Transverse colon (tissue), 4 donors: ENCODE results near the gene CIAO3.

Source experiments
- EP300 ChIP-seq: sonication (generic); formaldehyde crosslinking; IDR thresholded peaks from one replicate; pipeline ENCODE4 v1.6.1; 2017; ENCODE audit warnings: antibody characterized with exemption, low read depth
- POLR2A ChIP-seq: fragments of 450-650 bp; IDR thresholded peaks from one replicate; pipeline ENCODE4 v1.6.1; 2016; ENCODE audit warnings: antibody characterized with exemption, mild to moderate bottlenecking, moderate library complexity
- POLR2AphosphoS5 ChIP-seq, 3 donors: sonication (generic); formaldehyde crosslinking; IDR thresholded peaks; one replicate each; pipeline ENCODE4 v1.6.1; 2016; ENCODE audit warnings: antibody characterized with exemption in 3 of 3
- TF ChIP-seq, protein P1 (sequence below), 5 experiments: fragments of 200-600 bp in 3 of 5; fragments of 450-650 bp in 2 of 5; sonication (generic) in 3 of 5; IDR thresholded peaks; 1 replicate in 2 of 5; 2 replicates in 3 of 5; pipeline ENCODE4 v1.5.1; 2016 to 2017; ENCODE audit warnings: antibody characterized with exemption in 5 of 5, inconsistent platforms in 3 of 5, mild to moderate bottlenecking in 2 of 5, moderate library complexity in 1 of 5

- TF ChIP-seq, protein P1, sequence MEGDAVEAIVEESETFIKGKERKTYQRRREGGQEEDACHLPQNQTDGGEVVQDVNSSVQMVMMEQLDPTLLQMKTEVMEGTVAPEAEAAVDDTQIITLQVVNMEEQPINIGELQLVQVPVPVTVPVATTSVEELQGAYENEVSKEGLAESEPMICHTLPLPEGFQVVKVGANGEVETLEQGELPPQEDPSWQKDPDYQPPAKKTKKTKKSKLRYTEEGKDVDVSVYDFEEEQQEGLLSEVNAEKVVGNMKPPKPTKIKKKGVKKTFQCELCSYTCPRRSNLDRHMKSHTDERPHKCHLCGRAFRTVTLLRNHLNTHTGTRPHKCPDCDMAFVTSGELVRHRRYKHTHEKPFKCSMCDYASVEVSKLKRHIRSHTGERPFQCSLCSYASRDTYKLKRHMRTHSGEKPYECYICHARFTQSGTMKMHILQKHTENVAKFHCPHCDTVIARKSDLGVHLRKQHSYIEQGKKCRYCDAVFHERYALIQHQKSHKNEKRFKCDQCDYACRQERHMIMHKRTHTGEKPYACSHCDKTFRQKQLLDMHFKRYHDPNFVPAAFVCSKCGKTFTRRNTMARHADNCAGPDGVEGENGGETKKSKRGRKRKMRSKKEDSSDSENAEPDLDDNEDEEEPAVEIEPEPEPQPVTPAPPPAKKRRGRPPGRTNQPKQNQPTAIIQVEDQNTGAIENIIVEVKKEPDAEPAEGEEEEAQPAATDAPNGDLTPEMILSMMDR (IDR thresholded peaks at IDR 0.05) = no peak
- no peak for TF ChIP-seq POLR2A
- no peak for TF ChIP-seq POLR2AphosphoS5 (IDR thresholded peaks at IDR 0.05)
- no peak for TF ChIP-seq EP300
Measured at GRCh38 chr16:780296-780695, 39.5 kb upstream of the CIAO3 start.
